Activated naive CD8-positive, alpha-beta T cell treated with anti-CD3 and anti-CD28 coated beads, Interleukin-2, amount 10 ng/mL, durations not matched to agents 7 days and 5 days (primary cell): ENCODE results near the gene POLDIP3. TPM values are rescaled to one million over a fixed set of nuclear protein-coding genes. Genes with fewer than 3 reads are reported as not detected.
"Not testable (repeated sequence)": the region's sequence is repeated elsewhere in the genome, so short reads cannot be mapped to it uniquely, and the experiment has no call there.

Experiments used
- ATAC-seq: fragments of 150-1000 bp; cut with Tn5 transposase; one replicate; pipeline ENCODE4 v1.10.0; 2021; ENCODE audit warnings: low read depth, moderate library complexity
- POLR2A ChIA-PET: fragments of 350-600 bp; sonication (Branson Sonifier 250); formaldehyde crosslinking; loops from one replicate; lab custom pipeline; 2021; ENCODE audit warnings: antibody characterized with exemption; lab: Charles Lee
- DNase-seq: peaks from one replicate; pipeline ENCODE4 v3.0.0; 2021
- H3K27ac Mint-ChIP-seq: one replicate; pipeline ENCODE4 v1.8.0; 2022; ENCODE audit warnings: mild to moderate bottlenecking, mixed read lengths
- H3K27me3 Mint-ChIP-seq: one replicate; pipeline ENCODE4 v1.8.0; 2022; ENCODE audit warnings: mild to moderate bottlenecking, moderate library complexity, mixed read lengths
- H3K36me3 Mint-ChIP-seq: one replicate; pipeline ENCODE4 v1.8.0; 2021; ENCODE audit warnings: mild to moderate bottlenecking, mixed read lengths
- H3K4me1 Mint-ChIP-seq: one replicate; pipeline ENCODE4 v1.8.0; 2021; ENCODE audit warnings: mixed read lengths
- H3K4me3 Mint-ChIP-seq: one replicate; pipeline ENCODE4 v1.8.0; 2022; ENCODE audit warnings: mild to moderate bottlenecking, moderate library complexity, mixed read lengths
- H3K9me3 Mint-ChIP-seq: one replicate; pipeline ENCODE4 v1.8.0; 2021; ENCODE audit warnings: mixed read lengths
- total RNA-seq, 2 experiments: library from RNA; stranded (reverse); gene quantifications; one replicate each; pipeline ENCODE4 v1.2.3, GENCODE V29; 2021

Gene POLDIP3
- total RNA-seq, 2 experiments from 2014 or later: 84.7 to 86.0 TPM

DNA sequence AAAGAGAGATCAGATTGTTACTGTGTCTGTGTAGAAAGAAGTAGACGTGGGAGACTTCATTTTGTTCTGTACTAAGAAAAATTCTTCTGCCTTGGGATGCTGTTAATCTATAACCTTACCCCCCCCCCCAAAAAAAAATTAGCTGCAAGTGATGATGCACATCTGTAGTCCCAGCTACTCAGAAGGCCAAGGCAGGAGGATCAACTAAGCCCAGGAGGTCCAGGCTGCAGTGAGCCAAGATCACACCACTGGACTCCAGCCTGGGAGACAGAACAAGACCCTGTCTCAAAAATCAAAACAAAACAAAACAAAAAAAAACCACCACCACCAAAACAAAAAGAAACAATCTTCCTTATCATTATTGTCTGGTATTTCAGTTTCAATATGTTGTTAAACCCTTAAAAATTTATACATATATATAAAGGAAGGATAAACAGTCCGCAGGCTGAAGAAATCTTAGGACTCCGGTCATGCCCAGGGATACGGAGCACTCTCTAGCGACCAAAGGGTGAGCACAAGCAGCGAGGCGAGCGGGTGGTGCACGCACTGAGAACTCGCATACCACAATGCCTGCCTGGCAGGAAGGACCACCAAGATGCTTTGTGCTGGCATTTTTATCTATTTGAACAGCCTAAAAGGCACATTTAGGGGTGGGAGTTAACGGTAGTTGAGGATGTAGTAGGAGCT is 6.4 kb downstream of the POLDIP3 start:
- POLR2A ChIA-PET: no interaction called here

DNA sequence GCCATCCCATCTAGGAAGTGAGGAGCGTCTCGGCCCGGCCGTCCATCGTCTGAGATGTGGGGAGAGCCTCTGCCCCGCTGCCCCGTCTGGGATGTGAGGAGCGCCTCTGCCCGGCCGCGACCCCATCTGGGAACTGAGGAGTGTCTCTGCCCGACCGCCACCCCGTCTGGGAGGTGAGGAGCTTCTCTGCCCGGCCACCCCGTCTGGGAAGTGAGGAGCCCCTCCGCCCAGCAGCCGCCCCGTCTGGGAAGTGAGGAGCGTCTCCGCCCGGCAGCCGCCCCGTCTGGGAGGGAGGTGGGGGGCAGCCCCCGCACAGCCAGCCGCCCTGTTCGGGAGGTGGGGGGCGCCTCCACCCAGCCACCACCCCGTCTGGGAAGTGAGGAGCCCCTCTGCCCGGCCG is 7.0 kb downstream of the POLDIP3 start:
- H3K9me3 Mint-ChIP-seq, H3K27me3 Mint-ChIP-seq, ATAC-seq, H3K4me3 Mint-ChIP-seq, POLR2A ChIA-PET, DNase-seq, H3K27ac Mint-ChIP-seq: not testable (repeated sequence)
- peaks cover 28% of the 10 kb centered on the region for H3K4me1 Mint-ChIP-seq
- peaks cover 13% of the 10 kb centered on the region for H3K36me3 Mint-ChIP-seq

More for the DNA sequence above, 6.4 kb downstream of the POLDIP3 start:
- H3K4me3 Mint-ChIP-seq: no peak overlapping the region
- no peaks in the 10 kb centered on the region for H3K9me3 Mint-ChIP-seq
- ATAC-seq (no peak), DNase-seq (no peak)
- H3K36me3 Mint-ChIP-seq: peaks cover 12% of the 10 kb centered on the region
- H3K27ac Mint-ChIP-seq: no peak overlapping the region
- H3K27me3 Mint-ChIP-seq: no peaks in the 10 kb centered on the region
- peaks cover 34% of the 10 kb centered on the region for H3K4me1 Mint-ChIP-seq

DNA sequence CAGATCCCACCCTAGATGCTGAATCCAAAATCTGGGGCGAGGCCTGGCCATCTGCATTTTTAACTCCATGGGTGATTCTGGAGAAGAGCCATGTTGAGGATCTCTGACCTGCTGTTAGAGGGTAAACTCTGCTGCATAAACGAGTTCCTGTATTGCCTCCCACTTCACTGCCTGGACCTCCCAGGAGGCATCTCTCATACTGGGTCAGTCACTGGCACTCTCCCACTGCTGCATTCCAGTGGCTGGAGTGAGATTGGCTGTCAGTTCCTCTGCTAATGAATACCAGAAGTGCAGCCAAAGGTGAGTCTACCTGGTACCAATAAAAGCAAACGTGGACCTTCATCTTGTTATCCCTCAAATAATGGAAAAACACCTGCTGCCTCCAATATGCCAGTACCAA is 10.3 kb downstream of the POLDIP3 start:
- Mint-ChIP-seq H3K27me3 (no peaks in the 10 kb centered on the region), H3K4me3 (no peak overlapping the region), H3K27ac (no peak overlapping the region), H3K36me3 (peaks cover 18% of the 10 kb centered on the region), H3K9me3 (no peaks in the 10 kb centered on the region), H3K4me1 (peaks cover 11% of the 10 kb centered on the region)
- DNase-seq: no peak
- no peak for ATAC-seq
- POLR2A ChIA-PET: no interaction called here

DNA sequence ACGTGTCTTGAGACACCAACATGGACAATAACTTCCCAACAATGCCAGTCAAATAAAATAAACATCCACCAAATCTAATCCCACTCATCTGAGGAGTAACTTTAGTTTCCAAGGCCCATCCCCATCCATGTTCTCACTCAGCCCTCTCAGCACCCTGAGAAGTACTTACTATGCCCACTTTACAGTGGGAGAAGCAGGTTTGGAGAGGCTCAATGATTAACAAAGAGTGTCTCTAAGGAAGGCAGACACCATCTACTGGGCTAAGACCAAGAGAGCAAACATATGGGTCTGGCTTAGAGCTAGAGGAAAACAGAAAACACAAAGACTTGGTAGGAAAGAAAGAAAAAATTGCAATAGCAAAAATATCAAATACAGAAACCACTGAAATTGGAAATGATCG is 11.3 kb downstream of the POLDIP3 start:
- no peaks in the 10 kb centered on the region for H3K27me3 Mint-ChIP-seq
- DNase-seq (no peak), ATAC-seq (no peak)
- H3K27ac Mint-ChIP-seq: no peak overlapping the region
- H3K4me1 Mint-ChIP-seq: peaks cover 10% of the 10 kb centered on the region
- POLR2A ChIA-PET: no interaction called here
- peaks cover 23% of the 10 kb centered on the region for H3K36me3 Mint-ChIP-seq
- no peaks in the 10 kb centered on the region for H3K9me3 Mint-ChIP-seq
- no peak overlapping the region for H3K4me3 Mint-ChIP-seq

DNA sequence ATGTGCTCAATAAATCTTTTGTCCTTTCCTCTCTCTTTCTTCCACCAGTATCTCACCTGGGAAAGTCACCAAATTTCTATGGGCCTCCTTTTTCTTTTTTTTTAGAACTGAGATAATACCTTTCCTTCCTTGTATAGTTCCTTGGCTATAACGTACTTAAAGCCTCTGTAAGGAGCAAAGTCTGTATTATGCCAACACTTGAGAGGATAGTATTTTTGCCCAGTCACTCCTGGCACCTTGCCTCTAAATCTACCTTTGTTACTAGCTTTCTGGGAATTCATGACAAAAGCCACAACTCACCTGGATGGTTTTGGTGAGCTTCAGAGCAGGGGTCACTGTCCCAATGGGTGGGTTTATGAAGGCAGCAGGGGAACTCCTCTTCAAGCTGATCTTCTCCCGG is 12.2 kb downstream of the POLDIP3 start:
- POLR2A ChIA-PET: interaction anchor here (1.2 kb wide), 1 partner anchor 12 kb away, joined by 5 read pairs; the partner anchor contains the start of gene POLDIP3
- ATAC-seq (no peak), DNase-seq (no peak)
- H3K27me3 Mint-ChIP-seq: no peaks in the 10 kb centered on the region
- peaks cover 23% of the 10 kb centered on the region for H3K36me3 Mint-ChIP-seq
- no peak overlapping the region for H3K27ac Mint-ChIP-seq
- H3K9me3 Mint-ChIP-seq: no peaks in the 10 kb centered on the region
- no peak overlapping the region for H3K4me3 Mint-ChIP-seq
- peaks cover 10% of the 10 kb centered on the region for H3K4me1 Mint-ChIP-seq

DNA sequence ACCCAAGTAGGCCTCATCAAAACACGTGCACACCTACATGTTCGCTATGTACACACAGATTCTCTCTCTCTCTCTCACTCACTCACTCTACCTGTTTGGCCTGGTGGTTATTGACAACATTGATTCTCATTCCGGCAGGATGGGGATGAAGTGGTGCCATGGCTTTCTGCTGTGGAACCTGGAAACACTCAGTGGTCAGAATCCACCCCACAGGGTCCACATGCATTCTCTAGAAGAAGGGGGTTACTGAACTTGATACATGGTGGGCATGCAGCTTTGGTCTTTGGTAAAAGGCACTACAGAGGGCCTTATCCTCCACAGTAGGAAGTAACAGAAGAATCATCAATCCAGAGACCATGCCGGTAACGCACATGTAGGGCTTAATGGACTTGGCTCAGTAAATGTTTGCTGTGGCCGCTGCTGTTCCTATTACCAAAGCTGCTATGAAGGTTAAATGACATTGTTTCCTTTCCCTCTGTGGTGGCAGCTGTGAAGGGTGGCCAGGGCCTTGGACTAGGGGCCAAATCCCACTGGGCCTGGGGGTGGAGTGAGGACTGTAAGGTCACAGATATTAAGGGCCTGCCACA is 12.7 kb downstream of the POLDIP3 start:
- ATAC-seq (no peak), DNase-seq (no peak)
- H3K9me3 Mint-ChIP-seq: no peaks in the 10 kb centered on the region
- peaks cover 23% of the 10 kb centered on the region for H3K36me3 Mint-ChIP-seq
- no peak overlapping the region for H3K4me3 Mint-ChIP-seq
- peaks cover 10% of the 10 kb centered on the region for H3K4me1 Mint-ChIP-seq
- peak overlapping the region; percentile 74 for H3K27ac Mint-ChIP-seq
- POLR2A ChIA-PET: interaction anchor here (1.2 kb wide), 1 partner anchor 13 kb away, joined by 5 read pairs; the partner anchor contains the start of gene POLDIP3
- no peaks in the 10 kb centered on the region for H3K27me3 Mint-ChIP-seq

DNA sequence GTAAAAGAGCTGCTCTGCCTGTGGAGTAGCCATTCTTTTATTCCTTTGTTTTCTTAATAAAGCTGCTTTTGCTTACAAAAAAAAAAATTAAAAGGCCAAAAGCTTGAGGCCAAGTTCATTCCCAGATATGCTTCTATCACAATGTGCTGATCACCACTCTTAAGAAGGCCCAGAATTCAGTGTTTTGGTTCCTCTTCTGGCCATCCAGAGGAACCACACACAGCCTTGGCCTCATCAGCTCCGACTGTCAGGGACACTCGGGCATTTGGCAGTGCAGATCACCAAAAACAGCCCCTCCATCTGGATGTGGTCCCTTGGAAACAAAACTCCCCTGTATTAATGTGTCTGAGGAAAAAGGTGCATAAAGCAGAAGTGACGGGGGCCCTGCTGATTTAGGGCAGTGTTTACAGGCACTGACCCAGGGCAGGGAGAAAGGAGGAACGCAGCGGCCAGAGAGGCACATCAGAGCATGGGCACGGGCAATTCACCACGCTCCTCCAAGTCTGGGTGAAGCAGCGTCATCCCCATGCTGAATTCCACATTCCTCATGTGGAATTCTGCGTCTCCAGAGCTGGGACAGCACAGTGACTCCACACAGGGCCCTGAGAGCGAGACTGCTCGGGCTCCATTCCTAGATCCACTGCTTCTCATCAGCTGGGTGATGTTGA is 17.7 kb downstream of the POLDIP3 start:
- DNase-seq (no peak), ATAC-seq (no peak)
- Mint-ChIP-seq H3K4me1 (peaks cover 3% of the 10 kb centered on the region), H3K27me3 (no peaks in the 10 kb centered on the region), H3K9me3 (no peaks in the 10 kb centered on the region), H3K27ac (no peak overlapping the region), H3K36me3 (peaks cover 30% of the 10 kb centered on the region), H3K4me3 (no peak overlapping the region)
- POLR2A ChIA-PET: interaction anchor here (2.1 kb wide), 1 partner anchor 18 kb away, joined by 8 read pairs; the partner anchor contains the start of gene POLDIP3

DNA sequence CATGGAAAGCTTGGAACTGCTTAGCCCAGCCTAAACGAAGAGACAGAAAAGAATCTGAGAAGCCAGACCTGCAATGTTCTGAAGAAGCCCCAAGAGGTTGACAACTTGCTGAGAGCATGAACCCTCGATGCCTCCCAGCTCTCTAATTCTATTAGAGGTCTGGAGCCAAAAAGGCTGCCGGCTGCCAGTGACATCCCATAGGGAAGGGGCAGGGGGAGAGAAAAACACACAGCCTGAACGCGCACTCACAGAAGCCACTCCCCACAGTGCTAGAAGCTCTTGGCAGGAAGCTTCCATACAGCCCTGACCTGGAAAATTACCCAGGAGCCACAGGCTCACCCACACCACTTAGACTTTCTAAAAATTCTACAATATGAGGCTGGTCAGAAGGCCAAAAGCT is 18.3 kb downstream of the POLDIP3 start:
- Mint-ChIP-seq H3K27ac (no peak overlapping the region), H3K4me3 (no peak overlapping the region), H3K9me3 (no peaks in the 10 kb centered on the region), H3K4me1 (no peaks in the 10 kb centered on the region), H3K36me3 (peaks cover 26% of the 10 kb centered on the region), H3K27me3 (no peaks in the 10 kb centered on the region)
- POLR2A ChIA-PET: interaction anchor here (2.1 kb wide), 1 partner anchor 18 kb away, joined by 8 read pairs; the partner anchor contains the start of gene POLDIP3
- ATAC-seq (no peak), DNase-seq (no peak)

DNA sequence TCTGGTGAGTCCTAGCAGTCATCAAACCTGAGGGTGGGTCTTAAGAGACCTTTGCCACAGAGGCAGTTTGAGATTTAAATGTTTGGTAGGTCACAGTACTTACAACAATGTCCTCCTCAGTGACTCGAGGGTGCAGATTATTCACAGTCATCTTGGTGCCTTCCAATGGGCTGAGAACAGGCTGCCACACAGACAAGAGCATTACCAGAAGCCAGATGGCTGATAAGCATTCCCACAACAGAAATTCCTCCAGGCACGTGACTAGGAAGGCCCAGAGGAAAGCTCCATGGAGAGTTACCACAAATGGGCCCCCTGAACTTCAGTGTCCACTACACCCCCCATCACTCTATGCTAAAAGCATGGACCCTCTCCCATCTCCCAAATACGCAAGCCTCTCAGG is 19.2 kb downstream of the POLDIP3 start:
- no peak for ATAC-seq
- no peak overlapping the region for H3K4me3 Mint-ChIP-seq
- peaks cover 24% of the 10 kb centered on the region for H3K36me3 Mint-ChIP-seq
- H3K9me3 Mint-ChIP-seq: no peaks in the 10 kb centered on the region
- H3K27me3 Mint-ChIP-seq: no peaks in the 10 kb centered on the region
- POLR2A ChIA-PET: no interaction called here
- no peak for DNase-seq
- no peak overlapping the region for H3K27ac Mint-ChIP-seq
- H3K4me1 Mint-ChIP-seq: no peaks in the 10 kb centered on the region

DNA sequence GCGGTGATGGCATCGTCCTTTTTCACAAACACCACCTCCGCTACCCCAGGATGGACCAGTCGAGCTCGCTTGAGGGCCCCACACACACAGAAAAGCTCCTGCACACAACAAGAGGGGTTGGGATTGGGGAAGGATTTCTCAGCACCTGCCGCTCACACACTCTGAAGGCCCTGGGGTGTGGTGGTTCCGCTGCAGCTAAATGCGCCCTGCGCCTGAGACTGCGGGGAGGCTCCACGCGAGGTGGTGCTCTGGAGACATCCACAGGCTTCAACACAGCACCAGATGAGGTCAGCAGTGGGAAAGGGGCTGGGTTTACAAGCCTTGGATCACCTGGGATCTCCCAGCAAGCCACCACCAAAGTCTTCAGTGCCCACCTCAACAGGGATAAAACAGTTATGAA is 22.7 kb downstream of the POLDIP3 start:
- H3K36me3 Mint-ChIP-seq: peaks cover 21% of the 10 kb centered on the region
- no peaks in the 10 kb centered on the region for H3K27me3 Mint-ChIP-seq
- no peaks in the 10 kb centered on the region for H3K4me1 Mint-ChIP-seq
- no peak for ATAC-seq
- H3K4me3 Mint-ChIP-seq: no peak overlapping the region
- no peaks in the 10 kb centered on the region for H3K9me3 Mint-ChIP-seq
- POLR2A ChIA-PET: interaction anchor here (1.3 kb wide), 1 partner anchor 23 kb away, joined by 4 read pairs; no protein-coding TSS in a partner anchor
- DNase-seq: no peak
- H3K27ac Mint-ChIP-seq: no peak overlapping the region

DNA sequence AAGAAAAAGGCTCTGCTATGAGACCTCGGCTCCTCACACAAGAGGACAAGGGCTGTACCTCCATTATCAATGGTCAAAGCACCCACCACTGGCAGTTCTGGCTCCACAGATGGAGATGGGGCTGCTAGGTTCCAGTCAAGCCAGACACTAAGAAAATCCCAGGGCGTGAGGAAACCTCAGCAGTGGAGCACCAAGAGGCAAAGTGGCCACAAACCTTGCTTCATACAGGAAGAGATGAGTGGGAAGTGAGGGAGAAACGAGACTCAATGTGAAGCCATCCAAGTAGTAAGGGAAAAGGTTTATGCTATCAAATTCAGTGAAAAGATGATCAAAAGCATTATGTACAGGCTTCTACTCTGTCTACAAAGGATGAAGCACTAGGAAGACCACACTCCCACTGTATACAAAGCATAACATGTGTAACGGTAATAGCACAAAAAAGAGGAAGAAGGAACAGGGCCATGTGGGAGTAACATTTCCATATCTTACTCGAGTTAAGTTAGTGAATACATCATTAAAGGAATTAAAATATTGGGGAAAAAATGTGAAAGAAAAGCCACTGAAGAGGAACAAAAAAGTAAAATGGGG is 27.0 kb downstream of the POLDIP3 start:
- ATAC-seq: no peak
- POLR2A ChIA-PET: no interaction called here
- H3K36me3 Mint-ChIP-seq: peaks cover 24% of the 10 kb centered on the region

DNA sequence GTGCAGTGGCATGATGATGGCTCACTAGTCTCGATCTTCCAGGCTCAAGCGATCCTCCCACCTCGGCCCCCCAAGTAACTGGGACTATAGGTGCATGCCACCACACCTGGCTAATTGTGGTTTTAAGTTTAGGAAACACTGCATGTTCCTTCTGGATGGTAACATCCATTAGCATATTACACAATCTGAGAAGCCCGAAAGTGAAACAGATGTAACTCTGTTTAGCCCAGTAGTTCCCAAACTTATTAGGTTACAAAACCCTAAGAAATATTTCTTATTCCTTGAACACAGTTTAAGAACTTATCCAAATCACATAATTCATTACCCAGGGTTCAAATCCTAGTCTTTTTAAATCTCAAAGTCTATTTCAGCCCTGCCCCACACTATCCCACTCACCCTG is 28.3 kb downstream of the POLDIP3 start:
- Mint-ChIP-seq H3K36me3 (peaks cover 23% of the 10 kb centered on the region), H3K27ac (no peak overlapping the region), H3K27me3 (no peaks in the 10 kb centered on the region), H3K9me3 (no peaks in the 10 kb centered on the region), H3K4me1 (peaks cover 10% of the 10 kb centered on the region), H3K4me3 (no peak overlapping the region)
- ATAC-seq (no peak), DNase-seq (no peak)
- POLR2A ChIA-PET: no interaction called here

More for the DNA sequence above, 27.0 kb downstream of the POLDIP3 start:
- Mint-ChIP-seq H3K27ac (no peak overlapping the region), H3K4me3 (no peak overlapping the region), H3K27me3 (no peaks in the 10 kb centered on the region), H3K4me1 (peaks cover 5% of the 10 kb centered on the region), H3K9me3 (no peaks in the 10 kb centered on the region)
- DNase-seq: no peak

DNA sequence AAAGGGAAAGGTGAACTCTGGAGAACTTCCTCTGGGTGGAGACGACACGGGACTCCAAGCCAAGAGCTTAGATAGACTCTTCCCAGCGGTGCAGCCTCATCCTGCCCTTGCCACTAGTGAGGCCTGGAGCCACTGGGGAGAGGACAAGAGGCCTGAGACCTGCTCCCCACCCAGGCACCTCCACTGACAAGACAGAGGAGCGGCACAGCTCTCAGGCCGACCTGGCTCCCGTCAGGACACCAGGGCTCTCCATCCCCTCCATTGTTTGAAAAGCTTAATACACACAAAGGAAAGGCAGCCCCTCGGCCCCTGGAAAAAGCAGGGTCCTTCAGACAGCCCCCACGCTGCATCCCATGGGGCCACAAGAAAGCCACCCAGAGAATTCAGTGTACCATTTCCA is 29.6 kb downstream of the POLDIP3 start:
- no peaks in the 10 kb centered on the region for H3K9me3 Mint-ChIP-seq
- no peak for DNase-seq
- POLR2A ChIA-PET: interaction anchor here (1.9 kb wide), 1 partner anchor 29 kb away, joined by 9 read pairs; the partner anchor contains the start of gene POLDIP3
- H3K27me3 Mint-ChIP-seq: no peaks in the 10 kb centered on the region
- no peak overlapping the region for H3K4me3 Mint-ChIP-seq
- peaks cover 23% of the 10 kb centered on the region for H3K36me3 Mint-ChIP-seq
- no peak overlapping the region for H3K27ac Mint-ChIP-seq
- no peak for ATAC-seq
- peaks cover 16% of the 10 kb centered on the region for H3K4me1 Mint-ChIP-seq
